NCI-H524 (cell line): ENCODE data around the gene MKI67.
"Not testable (repeated sequence)": the region's sequence is repeated elsewhere in the genome, so short reads cannot be mapped to it uniquely, and the experiment has no call there.

Experiments used
- DNase-seq, 2 experiments: peaks; one replicate each; lab custom pipeline; 2025; lab: John Stamatoyannopoulos, UW

MKI67 gene

GRCh38 chr10:128150045-128150493 is 23.8 kb upstream of the MKI67 start:
- DNase-seq = peak; percentile 7 to 49

DNA sequence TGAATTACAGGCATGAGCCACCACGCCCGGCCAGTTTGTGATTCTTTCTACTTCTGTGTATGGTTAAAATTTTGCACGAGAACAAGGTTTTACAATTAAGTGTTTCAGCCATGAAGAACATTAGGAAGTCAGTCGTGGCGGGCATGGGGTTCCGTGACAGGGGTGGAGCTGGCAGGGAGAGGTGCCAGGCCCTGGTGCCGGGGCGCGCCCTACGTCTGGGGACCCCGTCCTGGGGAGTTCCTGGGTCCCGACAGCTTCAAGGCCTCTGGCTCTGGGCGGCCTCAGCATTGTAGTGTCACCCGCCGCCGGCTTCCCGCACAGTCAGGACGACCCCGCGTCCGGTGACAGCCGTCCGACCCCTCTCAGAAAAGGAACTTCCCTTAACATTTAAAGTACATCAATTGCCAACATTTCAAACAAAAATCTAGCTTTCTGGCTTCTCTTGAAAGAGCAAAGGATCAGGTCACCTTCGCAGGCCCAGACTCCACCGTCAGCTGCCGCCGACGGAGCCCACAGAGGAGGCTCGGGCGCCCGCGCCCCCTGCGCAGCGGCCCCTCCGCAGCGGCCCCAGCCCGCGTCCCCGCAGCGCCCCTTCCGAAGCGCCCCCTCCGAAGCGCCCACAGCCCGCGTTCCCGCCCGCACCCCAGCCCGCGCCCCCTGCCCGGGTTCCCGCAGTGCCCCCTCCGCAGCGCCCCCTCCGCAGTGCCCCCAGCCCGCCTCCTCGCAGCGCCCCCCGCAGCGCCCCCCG is 23.2 kb upstream of the MKI67 start:
- DNase-seq = no peak

DNA sequence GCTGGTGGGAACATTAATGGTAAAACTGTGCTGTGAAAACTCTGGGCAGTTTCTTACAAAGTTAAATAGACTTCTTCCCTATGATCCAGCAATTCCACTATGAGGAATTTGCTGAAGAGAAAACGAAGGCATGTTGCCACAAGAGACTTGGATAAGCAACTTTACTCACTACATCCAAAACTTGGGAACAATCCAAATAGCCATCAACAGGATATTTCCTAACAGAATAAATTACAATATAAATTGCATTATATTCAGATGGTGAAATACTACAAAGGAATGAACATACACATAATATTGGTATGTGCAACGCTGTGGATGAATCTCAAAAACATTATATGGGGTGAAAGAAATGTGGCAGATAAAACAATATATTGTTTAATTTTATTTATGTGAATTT is 21.4 kb upstream of the MKI67 start:
- DNase-seq = no peak

DNA sequence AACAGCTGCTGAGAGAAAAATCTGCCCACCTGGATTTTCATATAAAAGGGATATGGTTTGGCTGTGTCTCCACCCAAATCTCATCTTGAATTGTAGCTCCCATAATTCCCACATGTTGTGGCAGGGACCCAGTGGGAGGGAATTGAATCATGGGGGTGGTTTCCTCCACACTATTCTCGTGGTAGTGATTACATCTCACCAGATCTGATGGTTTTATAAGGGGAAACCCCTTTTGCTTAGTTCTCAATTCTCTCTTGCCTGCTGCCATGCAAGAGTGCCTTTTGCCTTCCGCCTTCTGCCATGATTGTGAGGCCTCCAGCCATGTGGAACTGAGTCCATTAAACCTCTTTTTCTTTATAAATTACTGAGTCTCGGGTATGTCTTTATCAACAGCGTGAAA is 20.8 kb upstream of the MKI67 start:
- DNase-seq = no peak

- DNase-seq = no peak
These were observed 18.3 kb upstream of the MKI67 start for GRCh38 chr10:128144547-128144946.

- no peak for DNase-seq
These were observed 17.3 kb upstream of the MKI67 start for GRCh38 chr10:128143531-128143930.

- DNase-seq = no peak
These were observed 14.2 kb upstream of the MKI67 start for GRCh38 chr10:128140425-128140824.

DNA sequence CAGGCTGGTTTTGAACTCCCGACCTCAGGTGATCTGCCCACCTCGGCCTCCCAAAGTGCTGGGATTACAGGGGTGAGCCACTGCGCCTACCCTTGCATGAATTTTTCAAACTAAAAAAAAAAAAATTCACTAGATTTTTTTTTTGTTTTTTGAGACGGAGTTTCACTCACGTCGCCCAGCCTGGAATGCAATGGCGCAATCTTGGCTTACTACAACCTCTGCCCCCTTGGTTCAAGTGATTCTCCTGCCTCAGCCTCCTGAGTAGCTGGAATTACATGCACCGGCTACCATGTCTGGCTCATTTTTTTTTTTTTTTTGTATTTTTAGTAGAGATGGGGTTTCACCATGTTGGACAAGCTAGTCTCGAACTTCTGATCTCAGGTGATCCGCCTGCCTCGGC is 12.2 kb upstream of the MKI67 start:
- DNase-seq = not testable (repeated sequence)

DNA sequence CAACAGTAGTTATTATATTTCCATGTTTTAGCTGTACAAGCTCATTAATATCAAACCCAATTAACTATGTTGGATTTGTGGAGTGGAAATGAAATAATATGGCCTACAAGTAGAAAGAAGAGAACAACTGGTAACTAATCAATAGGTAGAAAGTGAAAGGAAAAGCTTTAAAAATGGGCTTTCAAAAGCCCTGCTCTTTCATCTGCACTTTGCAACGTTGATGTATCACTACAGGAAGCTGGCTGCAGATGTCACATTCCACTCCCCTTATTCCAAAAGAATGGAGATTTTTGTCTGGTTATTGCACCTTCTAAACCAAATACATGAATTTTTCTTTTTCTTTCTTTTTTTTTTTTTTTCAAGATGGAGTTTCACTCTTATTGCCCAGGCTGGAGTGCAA is 11.7 kb upstream of the MKI67 start:
- DNase-seq = no peak

DNA sequence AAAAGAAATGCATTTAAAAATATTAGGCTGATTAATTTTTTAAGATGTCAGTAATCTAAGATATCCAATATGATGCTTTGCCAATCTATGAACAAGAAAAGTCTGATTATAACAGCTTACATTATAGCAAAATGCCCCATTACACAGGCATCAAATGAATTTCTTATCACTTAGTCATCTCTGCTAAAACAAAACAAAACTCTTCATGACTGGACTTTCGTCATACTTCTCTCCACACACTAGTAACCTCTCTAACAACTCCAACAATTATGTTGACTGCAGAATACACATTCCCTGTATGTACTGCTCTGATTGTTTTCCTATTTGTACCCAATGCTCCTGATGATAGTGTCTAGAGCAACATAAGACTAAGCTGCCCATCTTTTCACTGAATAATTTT is 3.8 kb upstream of the MKI67 start:
- no peak for DNase-seq

DNA sequence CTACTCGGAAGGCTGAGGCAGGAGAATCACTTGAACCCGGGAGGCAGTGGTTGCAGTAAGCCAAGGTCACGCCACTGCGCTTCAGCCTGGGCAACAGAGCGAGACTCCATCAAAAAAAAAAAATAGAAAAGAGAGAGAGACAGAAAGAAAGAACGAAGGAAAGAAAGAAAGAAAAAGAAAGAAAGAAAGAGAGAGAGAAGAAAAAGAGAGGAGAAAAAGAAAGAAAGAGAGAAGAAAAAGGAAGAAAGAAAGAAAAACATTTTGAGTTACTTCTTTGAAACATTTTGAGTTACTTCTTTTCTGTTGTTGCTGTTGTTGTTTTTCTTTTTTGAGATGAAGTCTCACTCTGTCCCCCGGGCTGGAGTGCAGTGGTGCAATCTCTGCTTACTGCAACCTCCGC is 2.4 kb upstream of the MKI67 start:
- no peak for DNase-seq

- no peak for DNase-seq
These were observed 743 bp downstream of the MKI67 start for GRCh38 chr10:128125416-128125943.

DNA sequence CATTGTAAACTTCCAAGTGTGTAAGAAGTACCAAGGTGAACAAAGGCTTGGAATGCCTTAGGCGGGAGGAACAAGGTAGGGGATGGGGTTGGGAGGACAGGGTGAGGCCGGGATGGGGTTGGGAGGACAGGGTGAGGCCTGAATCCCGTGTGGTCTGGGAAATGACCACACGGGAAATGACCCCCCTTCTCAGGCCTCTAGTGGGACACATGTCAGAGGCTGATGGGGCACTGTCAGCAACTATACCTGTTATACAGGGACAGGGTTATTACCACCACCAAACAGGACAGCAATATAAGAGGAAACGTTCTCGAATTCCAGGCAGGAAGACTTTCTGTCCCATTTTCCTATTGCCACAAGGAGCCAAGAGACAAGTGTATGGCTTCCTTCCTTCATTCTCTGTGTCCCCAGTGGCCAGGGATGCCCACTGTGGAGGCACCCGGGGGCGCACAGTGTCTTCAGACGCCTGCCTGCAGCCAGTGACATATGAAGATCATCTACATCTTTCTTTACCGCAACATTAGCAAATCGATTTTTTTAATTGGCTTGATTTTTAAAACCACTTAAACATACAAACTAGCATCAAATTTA is 1.3 kb downstream of the MKI67 start:
- DNase-seq = no peak

GRCh38 chr10:128123846-128124245 is 2.4 kb downstream of the MKI67 start:
- DNase-seq = no peak

DNA sequence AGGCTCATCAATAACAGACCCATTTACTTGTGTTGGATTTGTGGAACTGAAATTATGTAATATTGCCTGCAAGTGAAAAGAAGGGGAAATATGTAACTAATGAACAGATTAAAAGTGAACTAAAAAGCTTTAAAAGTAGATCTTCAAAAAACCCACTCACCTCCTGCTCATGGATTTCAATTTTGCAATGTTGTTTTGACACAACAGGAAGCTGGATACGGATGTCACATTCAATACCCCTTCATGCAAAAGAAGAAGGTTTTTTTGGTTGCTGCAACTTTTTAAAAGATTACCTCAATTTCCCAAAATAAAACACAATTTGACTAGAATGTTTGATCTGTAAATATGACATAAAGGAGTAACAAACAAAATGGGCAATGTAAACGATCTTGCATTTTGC is 3.3 kb downstream of the MKI67 start:
- no peak for DNase-seq

DNA sequence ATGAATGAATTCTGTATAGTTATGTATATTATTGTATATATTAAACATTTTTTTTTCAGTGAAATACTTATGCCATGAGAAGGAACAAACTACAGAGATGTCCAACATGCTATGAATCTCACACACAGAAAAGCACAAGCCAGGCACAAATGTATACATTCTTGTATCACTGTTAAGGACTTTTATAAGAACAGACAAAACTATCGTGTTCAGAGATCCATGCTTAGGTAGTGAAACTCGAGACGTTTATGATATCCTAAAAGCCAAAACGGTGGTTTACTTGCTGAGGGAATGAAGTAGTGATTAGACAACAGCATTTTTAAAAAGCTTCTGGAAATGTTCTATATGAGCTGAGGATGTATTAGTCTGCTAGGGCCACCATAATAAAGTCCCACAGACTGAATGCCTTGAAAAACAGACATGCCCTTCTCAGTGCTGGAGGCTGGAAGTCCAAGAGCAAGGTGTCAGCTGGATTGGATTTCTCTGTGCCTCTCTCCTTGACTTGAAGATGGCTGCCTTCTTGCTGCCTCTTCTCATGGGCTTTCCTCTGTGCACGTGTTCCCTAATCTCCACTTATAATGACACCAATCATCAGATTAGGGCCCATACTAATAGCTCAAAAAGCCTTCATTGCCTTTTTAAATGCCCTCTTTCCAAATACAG is 4.3 kb downstream of the MKI67 start:
- DNase-seq = no peak

DNA sequence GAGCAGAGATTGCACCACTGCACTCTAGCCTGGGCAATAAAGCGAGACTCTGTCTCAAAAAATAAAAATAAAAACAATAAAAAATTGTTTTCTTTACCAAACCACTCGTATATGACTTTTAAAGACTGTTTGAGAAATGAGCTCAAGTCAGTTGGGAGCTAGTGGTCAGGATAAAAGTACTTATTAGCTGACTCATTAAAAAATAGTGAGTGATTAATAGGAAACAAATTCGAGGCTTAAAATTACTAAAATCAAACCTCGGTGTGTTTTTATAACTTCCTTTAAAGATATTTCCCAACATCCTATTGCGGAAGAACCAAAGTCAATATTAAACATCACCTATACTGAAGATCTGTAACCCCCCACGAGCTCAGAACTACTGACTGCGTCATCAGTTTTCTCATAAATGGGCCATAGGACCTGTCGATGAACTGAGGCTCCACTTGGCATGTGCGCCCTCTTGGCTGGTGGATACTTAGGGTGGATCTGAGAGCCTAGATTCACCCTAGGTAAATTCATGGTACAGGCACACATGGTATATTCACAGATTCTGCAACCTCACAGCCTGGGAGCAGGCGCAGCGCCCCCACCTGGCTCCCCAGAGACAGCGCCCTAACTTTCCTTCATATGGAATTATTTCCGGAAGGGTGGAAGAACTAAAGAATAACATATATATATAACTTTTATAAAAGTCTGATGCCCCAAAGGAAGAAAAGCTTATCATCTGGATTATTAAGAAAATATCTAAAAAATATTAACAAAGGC is 9.2 kb downstream of the MKI67 start:
- no peak for DNase-seq

GRCh38 chr10:128116187-128116586 is 10.0 kb downstream of the MKI67 start:
- DNase-seq = no peak

DNA sequence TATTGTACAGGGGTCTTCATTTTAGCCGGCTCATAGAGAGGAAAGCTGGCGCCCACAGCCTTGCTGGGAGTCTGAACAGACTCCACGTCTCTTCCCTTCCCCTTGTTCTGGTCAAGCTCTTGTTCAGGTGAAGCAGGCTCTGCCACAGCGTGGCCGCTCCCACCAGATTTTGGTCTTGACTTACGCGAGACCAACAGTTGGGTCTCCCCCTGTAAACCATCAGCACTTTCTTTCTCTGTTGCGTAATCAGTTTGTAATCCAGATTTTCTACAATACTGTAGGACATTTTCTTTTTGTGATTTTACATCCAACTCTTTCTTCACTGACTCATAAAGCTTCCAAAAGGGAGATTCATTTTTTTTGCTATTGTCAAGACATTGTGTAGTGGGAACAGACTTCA is 10.9 kb downstream of the MKI67 start:
- DNase-seq = no peak

- DNase-seq = no peak
These were observed 11.3 kb downstream of the MKI67 start for GRCh38 chr10:128114901-128115300.

DNA sequence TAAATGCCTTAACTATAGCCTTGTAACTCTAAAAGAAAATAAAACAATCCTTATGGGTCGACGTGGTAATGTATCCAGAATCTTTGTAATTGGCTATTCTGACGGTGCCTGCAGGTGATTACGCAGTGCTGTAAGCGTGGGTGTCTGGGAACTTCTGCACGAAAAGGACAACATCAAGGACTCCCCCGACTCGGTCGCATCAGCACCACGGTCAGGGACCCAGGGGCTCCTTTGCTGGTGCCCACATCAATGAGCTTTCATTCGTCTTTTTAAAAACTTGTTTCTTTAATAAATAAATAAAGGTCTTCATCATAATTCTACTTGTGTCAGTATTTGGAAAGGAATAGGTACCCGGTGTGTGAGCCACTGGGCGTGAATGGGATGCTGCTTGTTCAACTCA is 13.2 kb downstream of the MKI67 start:
- DNase-seq = no peak

DNA sequence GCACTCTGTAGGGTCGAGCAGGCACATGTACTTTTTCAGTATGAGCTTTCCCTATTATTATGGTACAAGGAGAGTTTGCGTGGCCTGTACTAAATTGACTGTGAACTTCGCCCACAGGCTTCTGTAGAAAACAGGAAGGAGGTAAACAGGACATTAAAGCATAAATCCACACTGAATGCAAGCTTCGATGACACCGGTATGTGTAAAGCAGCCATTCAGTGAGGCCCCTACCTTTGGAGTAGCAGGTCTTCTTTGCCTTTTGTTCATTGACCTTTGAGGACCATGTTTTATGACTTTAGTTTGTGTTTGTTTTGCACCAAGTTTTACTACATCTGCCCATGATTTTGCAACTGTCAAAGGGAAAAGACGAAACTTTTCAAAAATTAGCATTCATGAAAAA is 14.5 kb downstream of the MKI67 start:
- DNase-seq = no peak
